HG02973 (cell line): ENCODE data around the gene EPB42.

Experiments used
- ATAC-seq: cut with Tn5 transposase; IDR thresholded peaks from one replicate; pipeline ENCODE4 v1.9.1; 2021; ENCODE audit warnings: moderate library complexity; ENCODE audit not compliant: unreplicated experiment

EPB42 gene

DNA sequence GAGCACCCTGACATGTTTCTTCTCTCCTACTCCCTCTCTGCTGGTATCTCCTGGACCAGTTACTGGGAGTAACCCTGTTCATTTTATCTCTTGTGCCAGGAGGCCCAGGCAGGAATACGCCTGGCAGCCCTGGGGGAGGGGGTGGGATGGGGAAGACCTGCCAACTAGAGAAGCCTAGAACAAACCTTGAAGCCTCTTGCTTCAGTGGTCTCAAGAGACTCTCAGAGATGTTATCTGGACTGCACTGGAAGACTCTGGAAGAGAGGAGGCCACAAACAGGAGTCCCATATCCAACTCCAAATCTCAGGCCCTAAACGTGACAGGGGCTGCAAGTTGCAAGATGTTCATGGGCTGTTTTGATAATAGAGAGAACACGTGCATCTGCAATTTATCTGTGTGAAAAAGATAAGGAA lies at the start of gene EPB42:
Gene EPB42, minus strand, starts transcription at position 28 of the 413 bp plus-strand sequence. CDS start 193 bp downstream, outside the sequence.
- no peak for ATAC-seq

DNA sequence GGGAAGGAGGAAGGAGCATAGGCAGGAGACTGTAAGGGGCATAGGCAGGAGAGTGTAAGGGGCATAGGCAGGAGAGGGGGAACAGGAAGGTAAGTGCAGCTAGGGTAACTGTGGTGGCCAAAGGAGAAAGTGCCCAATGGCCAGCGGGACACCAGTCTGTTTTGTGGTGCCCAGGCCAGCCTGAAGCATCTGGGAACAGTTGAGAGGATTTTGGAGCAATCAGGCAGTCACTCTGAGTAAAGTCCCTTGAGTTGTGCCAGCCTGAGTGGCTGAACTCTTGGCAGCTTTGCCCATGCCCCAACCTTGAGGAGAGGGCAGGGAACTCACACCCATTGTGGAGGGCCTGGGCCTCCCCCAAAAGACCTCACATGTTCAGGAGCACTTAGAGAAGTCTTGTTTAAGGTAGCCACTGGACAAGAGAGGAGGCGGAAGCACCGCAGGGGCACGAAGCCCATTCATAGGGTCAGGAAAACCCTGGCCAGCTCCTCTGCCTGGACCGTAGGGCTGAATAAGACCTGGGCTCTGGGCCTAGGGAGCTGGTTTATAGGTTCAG lies 49.4 kb upstream of the EPB42 start:
- ATAC-seq, result no peak

DNA sequence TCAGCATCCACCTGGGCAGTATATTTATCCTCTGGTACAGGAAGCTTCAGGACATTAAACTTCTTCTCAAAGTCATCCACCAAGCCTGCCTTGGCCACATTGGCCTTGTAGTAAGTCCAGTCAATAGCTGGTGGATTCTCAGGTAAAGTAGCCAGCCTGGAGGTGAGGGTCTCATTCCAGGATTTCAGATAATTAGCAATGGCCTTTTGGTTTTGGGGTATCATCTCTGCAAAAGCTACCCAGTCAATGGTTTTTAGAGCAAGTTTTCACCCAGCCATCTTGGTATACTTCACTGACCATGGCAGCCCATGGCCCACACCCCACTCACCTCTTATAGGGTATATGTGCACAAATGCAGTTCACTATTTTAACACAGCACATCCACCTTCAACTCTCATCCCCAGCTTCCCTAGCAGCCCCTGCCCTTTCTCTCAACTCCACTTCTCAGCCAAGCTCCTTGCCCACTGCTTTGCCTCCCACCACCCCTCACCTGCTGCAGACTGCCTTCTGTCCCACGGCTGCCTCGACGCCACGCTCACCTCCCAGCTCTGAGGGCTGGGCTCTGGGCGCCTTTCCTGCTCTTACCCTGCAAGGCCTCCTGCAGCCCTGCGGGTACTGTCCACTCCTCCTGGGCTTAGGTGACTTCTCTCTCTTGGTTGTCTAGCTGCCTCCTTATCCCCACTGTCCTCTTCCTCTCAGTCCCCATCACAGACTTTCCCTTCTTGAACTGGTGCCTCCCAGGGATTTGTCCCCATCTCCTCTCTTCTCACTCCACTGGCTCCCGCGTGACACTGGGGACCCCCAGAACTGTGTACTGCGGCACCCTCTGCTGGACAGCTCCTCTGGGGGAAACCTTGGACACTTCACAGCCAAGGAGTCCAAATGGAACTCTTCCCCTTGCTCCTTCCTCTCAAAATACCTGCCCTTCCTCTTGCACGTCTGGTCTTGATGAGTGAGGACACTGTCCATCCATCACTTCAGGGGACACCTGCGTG lies 47.6 kb upstream of the EPB42 start:
- ATAC-seq, result no peak

DNA sequence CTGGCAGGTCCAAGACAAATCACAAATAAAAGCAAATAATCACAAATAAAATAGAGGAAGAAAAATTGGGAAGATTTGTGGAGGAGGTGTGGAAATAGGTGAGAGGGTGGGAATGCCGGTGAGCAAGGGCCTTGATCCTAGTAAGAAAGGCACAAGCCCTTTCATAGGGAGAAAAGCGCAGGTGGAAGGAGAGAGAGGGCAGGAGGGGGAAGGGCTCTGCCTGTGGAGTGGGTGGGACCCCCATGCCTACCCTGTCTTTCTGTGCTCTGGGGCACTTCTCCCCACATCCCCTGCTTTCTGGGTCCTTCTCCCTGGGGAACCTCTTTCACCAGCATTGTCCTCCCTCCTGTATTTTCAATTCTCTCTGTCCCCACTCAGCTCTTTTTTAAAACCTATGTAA lies 46.6 kb upstream of the EPB42 start:
- no peak for ATAC-seq

DNA sequence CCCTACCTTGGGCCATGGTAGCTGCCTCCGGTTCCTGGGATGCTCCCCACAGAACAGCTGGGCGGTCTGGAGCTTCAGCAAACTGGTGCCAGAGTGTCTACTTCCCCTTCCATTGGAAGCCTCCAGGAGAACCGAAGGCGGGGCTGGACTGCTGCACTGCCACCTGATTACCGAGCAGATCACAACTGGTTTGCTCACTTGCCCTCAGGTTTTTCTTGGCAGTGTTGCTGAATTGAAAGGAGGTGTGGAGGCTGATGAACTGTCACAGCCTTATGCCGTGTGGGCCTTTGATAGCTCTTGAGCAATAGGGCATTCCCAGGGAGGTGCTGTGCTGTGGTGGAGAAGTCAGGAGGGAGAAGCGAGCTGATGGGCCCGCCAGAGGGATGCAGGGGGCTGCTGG lies 46.0 kb upstream of the EPB42 start, which contains the start of gene TGM5:
Gene TGM5, minus strand, starts transcription at position 95 of the 400 bp plus-strand sequence. Its CDS starts 79 bp downstream, at position 16.
- ATAC-seq, result no peak

DNA sequence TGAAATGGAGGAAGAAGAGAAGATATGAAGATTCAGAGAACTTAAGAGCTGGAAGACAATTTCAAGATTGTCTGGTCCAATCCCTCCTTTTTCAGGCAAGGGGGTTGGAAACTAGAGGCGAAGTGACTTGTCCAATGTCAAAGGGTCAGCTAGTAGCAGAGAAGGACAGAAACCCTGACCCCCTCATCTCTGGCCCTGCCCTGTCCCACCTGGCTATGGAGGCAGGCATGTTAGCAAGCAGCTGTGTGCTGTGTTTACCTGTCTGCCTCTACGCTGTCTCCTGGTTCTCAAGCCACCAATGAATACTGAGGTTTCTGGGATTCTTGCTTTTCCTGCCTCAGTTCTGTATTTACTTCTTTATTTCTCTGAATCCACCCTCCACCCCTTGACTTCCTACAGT lies 45.6 kb upstream of the EPB42 start:
- ATAC-seq, result no peak

DNA sequence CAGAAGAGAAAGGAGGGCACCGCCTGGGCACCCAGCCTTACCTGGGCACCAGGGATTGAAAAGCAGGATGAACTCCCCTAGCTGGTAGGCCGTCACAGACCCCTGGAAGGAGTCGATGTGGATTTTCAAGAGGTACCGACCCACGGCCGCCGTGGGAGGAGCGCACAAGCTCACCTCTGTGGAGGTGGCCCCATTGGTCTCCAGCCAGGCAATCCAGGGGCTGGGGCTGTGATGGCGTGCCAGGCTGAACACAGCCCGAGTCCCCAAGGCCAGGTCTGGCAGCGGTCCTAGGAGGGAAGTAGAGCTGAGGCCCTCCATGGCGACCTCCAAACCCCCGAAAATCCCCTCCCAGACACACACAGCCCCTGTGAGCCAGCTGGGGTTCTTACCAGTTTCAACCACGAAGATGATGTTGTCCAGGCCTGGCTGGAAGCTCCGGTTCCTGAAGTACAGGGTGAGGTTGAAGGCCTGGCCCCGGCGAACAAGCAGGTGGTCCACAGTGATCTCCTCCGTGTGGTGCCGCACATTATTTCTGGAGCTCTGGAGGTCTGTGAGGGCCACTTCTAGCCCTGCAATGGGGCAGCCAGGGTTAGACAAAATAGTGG lies 39.3 kb upstream of the EPB42 start:
- ATAC-seq, result no peak

DNA sequence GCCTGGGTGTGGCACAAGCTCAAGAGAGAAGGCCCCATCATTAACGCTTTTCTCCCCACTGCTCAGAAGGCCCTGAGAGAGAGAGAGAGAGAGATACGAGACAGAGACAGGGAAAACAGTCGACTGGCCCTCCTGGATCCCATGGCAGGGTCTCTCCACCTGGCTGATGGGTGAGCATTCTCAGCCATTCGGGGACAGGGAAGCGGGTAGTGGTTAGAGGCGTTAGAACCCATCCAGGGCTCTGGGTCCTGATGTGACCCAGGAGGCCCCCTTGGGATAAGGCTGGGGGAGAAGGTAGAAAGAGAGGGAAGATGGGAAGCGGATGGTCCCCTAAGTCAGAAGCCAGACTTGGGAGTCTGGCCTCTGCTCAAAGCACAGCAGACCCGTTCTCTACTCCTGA lies 38.0 kb upstream of the EPB42 start:
- ATAC-seq, result no peak

DNA sequence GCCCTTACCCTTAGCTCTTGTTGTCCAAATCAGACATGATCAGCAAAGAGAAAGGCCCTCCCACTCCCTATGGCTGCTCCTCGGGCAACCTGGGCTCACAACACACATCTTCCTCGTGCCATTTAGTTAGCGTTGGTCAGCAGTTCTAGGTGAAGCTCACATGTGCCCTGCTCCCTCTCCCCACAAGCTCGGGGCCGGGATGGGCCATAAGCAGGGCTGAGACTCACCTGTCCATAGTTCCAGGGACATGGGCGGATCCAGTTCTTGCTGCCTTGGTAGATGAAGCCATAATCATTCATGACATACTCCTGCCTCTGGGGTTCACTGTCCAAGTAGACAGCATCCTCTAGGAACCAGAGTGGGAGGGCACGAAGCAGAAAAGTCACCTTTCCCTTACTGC lies 35.5 kb upstream of the EPB42 start:
- ATAC-seq, result no peak

DNA sequence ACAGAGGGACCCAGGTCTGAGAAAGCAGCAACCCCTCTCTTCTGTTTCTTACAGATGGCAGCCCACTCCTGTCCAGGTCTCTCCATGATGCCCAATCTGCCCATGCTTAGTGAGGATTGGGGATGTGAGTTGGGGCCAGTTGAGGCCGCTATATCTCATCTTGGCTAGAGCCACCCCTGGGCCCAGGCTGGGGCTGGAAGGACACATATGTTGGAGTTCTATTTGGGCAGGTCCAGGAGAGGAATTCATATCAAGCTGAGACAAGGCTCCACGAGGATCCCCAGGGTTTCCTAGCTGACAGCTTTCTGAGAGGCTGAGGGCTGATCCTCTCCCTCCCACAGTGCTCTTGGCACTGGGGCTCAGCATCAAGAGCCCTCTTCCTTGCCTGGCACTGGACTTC lies 34.6 kb upstream of the EPB42 start:
- no peak for ATAC-seq

DNA sequence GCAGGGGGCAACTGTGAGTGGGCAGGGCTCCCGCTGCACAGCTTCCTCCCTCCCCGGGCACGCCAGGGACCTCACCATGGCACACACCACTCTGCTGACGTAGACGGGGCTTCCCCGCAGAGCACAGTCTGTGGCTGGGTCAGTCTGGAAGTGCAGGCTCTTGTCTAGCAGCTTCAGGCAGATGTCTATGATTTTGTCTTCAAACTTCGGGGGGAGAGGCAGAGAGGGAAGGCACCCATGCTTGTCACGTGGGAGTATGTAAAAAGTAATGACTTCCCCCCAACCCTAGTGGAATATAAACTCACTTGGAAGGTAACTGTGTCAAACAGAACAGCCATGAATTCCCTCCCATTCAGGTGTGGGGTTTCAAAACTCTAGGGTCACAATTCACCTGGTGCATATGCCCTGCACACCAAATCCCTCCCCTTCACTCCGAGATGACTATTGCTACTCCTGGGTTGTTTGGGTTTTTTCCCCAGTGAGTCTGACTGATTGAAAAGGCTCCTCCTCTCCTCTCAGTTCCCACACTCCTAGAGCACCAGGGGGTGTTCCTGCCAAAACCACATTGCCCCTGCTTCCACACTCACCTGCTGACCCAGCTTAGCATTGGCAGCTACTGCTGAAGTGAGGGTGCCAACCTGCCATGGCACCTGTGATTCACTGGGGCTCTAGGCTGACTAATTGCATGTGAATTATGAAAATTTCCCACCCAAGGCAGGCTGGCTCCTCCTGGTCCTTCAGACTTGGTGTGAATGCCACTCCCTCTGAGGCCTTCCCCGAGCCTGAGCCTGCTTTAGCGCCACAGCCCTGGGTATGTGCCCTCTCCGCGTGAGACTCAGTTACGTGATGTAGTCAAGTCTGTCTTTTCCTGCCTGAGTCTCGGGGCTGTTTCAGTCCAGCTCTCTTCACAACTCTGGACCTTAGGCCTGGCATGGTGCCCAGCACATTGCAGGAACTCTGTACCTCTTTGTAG lies 32.9 kb upstream of the EPB42 start:
- peak; percentile 43 for ATAC-seq

DNA sequence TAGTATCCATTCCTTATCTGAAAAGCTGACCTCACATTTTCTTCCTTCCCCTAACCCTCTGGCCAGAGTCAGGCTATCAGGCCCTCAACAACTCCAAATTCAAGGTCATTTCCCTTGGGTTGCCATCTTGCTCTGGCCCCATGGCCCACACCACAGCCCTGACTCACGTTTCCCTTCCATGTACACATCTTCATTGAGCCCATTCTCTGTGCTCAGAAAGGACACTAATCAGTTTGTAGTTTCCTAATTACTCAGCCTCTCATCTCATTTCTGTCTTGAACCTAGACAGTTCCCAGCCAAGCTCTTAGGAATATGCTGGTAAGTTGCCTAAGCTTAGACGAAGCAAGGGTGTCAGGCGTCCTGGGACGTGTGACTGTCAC lies 31.0 kb upstream of the EPB42 start:
- no peak for ATAC-seq

DNA sequence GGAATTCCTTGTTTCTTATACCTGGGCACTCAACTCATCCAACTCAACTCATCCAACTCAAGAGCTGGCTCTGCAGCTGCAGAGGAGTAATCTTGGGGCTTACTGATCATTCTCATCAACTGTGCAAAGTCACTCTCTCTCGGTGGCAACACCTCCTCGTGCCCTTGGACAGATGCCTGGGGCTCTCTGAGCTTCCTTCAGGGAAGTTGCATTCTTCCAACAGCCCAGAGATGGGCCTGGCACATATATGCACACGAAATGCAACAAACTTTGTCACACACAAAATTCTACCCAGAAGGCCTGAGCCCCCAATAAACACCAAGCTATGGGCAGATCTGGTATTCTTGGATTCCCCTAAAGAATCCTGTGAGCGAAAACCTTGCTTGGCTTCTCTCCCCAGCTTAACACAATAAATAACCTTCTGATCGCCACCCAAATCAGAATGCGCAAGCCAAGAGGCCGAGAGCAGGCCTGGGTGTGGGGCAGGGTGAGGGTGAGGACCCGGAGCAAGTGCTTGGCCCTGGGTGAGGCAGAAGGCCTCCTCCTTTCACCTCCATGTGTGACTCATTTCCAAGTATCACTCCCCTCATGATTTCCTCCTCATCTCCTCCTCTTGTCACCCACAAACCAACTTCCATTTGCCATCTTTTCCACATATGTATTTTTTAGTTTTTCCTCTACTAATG lies 30.5 kb upstream of the EPB42 start:
- ATAC-seq, result no peak

DNA sequence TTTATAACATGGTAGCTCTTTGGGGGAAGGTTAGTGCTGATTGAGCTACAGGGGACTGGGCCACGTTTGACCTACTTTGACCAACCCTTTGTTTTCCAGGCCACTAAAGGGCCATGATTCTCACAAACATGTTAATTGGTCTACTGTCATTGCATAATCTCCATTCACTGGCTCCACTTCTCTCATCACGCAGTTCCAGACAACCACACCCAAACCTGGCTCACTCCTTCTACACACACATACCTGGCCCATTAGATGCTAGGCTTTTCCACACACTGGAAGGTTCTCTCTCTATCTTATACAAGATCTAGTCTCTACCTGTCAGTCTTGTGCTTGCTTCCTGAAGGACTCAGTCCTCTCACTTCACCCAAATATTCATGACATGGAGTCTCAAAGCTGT lies 30.0 kb upstream of the EPB42 start:
- ATAC-seq, result no peak

DNA sequence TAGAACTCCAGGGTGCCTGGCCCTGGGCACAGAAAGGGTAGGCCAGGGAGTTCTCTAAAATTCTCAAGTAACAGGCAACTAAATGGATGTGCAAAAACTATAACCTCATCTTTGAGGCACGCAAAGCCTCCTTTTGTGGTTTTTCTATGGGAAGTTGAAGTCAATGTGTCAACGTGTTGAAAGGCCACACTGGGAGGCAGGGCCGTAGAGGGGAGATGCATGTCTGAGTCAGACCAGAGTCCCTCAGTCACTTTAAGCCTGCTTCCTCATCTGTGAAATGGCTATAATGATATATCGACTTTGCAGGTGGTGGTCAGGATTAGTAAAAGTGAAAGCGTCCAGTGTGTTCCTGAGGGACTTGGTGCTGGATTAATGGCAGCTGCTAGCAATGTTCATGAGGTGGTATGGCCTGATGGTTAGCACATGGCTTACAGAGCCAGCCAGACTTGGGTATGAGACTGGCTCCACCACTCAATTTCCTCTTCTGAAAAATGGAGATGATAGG lies 28.9 kb upstream of the EPB42 start:
- peak; percentile 42 for ATAC-seq

DNA sequence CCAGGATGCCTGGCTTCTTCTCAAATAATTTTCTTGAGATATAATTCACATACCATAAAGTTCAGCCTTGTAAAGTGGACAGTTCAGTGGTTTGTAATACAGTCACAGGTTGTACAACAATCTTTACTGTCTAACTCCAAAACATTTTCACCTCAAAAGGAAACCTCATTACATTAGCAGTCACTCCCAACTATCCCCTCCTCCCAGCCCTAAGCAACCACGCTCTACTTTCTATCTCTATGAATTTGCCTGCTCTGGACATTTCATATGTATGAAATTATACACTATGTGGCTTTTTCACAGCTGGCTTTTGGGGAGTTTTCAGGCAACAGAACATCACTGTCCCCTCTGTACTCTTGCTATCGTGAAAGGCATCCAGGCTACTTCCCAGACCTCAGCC lies 28.4 kb upstream of the EPB42 start:
- no peak for ATAC-seq

DNA sequence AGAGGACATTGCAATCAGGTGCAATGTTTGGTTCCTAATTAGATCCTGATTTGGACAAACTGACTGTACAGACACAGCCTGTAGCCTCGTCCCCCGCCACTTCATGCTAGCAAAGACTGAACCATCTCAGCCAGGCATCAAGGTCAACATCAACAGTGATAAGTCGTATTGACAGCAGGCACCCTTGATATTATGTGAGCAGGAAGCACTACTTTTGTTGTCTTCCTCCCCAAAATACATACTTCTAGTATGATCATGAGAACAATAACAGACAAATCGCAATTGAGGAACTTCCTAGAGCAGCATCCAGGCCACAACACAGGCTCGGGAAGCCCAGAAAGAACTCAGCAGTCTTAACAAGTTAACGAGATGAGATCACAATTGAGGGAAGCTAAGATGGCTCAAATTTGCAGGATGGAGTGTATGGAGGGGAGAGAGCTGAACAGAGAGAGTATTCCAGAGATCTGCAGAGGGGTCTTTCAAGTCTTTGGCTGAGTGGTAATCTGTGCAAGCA lies 25.5 kb upstream of the EPB42 start:
- no peak for ATAC-seq

DNA sequence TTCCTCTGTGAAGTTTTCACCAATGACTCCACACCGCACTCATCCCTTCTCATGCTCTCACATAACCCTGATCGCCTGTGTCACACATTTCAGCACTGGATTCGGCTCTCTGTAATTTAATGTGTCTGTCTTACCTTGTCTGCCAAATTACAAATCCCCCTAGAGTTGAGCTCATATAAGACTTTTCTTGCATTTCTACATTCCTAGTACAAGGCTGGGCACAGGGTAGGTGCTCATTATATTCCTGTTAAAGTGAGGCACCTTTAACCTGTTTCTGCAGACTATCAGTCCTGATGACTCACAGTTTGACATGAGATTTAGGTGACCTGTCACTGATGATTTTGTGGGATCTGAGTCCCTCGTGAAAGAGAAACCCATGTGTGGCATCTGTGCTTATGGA lies 23.3 kb upstream of the EPB42 start:
- ATAC-seq, result no peak

DNA sequence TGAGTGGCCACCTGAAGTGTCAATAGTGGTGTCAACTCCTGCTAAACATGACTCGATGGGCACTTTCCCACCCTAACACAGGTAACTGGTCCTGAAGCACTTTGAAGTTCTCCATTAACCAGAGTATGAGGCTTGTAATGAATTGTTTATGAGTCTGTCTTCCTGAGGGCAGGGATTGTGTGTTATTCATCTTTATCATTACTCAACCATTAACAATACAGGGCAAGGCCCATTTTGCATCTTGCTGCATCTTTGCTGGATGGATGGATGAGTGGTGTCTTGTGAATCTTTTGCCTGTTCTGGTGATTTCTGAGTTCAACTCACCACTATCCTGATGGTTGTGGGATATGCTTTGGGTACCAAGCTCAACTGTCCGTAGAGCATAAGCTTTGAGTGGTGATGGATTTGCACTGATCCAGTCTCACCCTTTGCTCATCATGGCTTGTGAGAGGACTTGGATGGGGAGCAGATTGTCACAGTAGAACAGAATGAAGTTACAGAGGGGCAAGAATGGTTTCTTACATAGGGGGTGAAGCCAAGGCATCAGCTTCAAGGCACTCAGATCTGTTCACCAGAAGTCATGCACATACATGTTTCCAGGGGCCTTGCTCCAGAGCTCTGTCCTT lies 22.3 kb upstream of the EPB42 start:
- ATAC-seq, result no peak
